ENCODE data around the gene SLC41A2.
"Not testable (repeated sequence)": the region's sequence is repeated elsewhere in the genome, so short reads cannot be mapped to it uniquely, and the experiment has no call there.

DNA sequence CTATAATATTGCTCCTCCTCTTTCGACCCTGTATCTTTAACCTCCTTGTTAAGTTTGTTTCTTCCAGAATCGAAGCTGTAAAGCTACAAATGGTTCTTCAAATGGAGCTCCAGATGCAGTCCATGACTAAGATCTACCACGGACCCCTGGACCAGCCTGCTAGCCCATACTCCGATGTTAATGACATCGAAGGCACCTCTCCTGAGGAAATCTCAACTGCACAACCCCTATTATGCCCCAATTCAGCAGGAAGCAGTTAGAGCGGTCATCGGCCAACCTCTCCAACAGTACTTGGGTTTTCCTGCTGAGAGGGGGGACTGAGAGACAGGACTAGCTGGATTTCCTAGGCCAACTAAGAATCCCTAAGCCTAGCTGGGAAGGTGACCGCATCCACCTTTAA, 14.7 kb downstream of the SLC41A2 start:
- TF ChIP-seq POLR2A (IDR thresholded peaks at IDR 0.05): not testable (repeated sequence)
- TF ChIP-seq, protein P1, sequence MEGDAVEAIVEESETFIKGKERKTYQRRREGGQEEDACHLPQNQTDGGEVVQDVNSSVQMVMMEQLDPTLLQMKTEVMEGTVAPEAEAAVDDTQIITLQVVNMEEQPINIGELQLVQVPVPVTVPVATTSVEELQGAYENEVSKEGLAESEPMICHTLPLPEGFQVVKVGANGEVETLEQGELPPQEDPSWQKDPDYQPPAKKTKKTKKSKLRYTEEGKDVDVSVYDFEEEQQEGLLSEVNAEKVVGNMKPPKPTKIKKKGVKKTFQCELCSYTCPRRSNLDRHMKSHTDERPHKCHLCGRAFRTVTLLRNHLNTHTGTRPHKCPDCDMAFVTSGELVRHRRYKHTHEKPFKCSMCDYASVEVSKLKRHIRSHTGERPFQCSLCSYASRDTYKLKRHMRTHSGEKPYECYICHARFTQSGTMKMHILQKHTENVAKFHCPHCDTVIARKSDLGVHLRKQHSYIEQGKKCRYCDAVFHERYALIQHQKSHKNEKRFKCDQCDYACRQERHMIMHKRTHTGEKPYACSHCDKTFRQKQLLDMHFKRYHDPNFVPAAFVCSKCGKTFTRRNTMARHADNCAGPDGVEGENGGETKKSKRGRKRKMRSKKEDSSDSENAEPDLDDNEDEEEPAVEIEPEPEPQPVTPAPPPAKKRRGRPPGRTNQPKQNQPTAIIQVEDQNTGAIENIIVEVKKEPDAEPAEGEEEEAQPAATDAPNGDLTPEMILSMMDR (IDR thresholded peaks at IDR 0.05): not testable (repeated sequence)

Data from heart left ventricle (tissue), 13 donors.